Ramos (cell line): ENCODE results near the gene ATP11A.

Experiments
- in situ Hi-C: fragments of 300-500 bp; cut with MboI; formaldehyde crosslinking; loops from one replicate; pipeline ENCODE4 v1.14.3; 2022; ENCODE audit warnings: low sequenced_read_pairs; ENCODE audit not compliant: unreplicated experiment

Gene ATP11A

GRCh38 chr13:112844879-112845278 is 155.0 kb downstream of the ATP11A start:
- in situ Hi-C loops = no loop called here

- in situ Hi-C loops = no loop called here
Observed at GRCh38 chr13:112845511-112846144, 155.8 kb downstream of the ATP11A start.

GRCh38 chr13:112846411-112847115 is 156.7 kb downstream of the ATP11A start:
- in situ Hi-C loops = no loop called here

DNA sequence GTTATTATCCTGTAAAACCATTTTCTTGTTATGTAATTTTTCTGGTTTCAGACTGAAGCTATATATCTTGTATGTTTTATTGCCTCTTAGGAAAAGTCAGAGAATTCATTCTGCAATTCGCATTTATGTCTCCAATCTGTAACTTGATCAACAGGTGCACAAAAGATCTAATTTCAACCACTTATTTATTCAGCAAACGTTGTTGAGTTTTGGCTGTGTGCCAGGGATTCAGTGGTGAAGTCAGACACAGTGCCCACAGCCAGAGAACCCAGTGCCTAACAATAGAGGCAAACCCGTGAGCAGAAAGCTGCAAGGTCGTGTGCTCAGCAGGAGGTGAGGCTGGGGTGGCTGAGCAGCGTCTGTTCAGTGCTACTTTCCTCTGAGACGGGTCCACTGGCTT is 159.7 kb downstream of the ATP11A start:
- in situ Hi-C loops = no loop called here

DNA sequence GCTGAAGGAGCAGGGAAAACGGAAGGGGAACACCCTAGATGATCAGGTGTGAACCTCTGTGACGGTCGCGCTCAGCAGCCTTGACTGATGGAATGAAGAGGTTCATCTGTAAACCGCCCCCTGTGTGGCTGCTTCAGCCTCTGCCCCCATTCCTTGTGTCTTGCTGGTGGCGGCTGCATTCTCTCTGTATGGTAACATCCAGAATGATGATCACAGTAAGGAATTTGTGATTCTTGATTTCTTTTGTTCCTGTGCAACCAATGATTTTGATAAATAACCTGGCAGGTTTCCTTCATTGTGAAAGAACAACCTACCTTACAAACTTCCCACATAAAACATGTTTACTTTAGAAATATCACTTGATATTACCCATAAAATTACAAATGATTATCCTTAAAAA is 160.4 kb downstream of the ATP11A start:
- in situ Hi-C loops = loop anchor here (25.0 kb wide), 1 partner anchor 213 kb away; no protein-coding TSS in a partner anchor

DNA sequence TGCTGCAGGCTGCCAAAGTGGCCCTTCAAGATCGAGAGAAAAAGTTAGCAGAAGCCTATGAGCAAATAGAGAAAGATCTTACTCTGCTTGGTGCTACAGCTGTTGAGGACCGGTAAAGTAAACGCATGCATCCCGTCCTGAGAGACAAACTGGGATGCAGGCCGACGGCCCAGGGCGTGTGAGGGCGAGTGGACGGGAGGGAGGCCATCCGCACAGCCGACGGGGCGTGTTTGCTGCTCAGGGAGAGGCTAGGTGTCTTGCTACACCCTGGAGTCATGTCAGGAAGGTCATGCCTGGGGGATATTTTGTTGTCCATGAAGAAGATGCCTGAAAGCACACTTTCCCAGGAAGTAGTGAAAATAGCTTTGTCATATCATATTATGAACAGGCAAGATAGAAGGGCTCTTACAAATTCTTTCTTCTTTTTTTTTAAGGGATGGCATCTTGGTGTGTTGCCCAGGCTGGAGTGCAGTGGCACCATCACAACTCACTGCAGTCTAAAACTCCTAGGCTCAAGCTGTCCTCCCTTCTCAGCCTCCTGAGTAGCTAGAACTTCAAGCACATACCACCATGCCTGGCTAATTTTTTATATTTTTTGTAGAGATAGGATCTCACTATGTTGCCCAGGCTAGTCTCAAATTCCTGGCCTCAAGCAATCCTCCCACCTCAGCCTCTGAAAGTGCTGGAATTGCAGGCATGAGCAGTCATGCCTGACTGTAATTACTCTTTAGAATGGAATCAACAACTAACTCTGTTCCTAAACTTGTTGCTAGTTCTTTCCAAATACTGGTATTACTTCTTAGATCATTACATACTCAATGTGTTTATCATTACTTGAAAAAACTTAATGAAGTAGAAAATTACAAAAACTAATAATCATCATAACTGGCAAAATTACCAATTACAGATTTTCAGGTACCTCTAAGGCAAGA is 161.5 kb downstream of the ATP11A start:
- in situ Hi-C loops = loop anchor here (25.0 kb wide), 1 partner anchor 214 kb away; no protein-coding TSS in a partner anchor

DNA sequence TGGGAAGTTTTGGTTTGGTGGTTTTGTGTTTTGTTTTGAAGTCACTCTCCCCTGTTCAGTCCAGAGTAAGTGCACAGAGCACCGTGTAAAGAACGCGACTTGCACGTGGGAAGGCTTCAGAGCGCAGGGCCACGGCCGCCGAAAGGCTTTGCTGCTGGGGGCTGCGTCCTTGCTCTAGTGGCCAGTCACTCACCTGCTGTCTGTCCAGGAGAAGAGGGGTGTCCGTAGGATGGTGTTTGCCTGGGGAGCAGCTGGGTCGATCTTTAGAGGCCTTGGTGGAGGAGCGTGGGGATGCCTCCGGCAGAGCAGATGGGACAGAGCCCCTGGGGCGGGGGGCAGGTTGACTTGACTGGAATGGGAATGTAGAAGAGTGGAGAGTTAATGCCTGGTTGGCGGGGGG is 162.6 kb downstream of the ATP11A start:
- in situ Hi-C loops = loop anchor here (25.0 kb wide), 1 partner anchor 215 kb away; no protein-coding TSS in a partner anchor

DNA sequence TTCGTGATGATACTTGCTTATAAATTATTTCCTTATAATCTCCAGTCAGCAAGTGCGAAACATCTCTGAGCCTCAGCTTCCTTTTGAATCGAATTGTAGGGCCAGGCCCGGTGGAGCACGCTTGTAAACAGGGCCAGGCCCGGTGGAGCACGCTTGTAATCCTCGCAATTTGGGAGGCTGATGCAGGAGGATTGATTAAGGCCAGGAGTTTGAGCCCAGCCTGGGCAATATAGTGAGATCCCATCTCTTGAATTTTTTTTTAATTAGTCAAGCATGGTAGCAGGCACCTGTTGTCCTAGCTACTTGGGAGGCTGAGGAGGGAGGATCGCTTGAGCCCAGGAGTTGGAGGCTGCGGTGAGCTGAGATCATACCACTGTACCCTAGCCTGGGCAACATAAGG is 163.0 kb downstream of the ATP11A start:
- in situ Hi-C loops = loop anchor here (25.0 kb wide), 1 partner anchor 216 kb away; no protein-coding TSS in a partner anchor

- in situ Hi-C loops = loop anchor here (25.0 kb wide), 1 partner anchor 217 kb away; no protein-coding TSS in a partner anchor
Observed at GRCh38 chr13:112854321-112854720, 164.5 kb downstream of the ATP11A start.

DNA sequence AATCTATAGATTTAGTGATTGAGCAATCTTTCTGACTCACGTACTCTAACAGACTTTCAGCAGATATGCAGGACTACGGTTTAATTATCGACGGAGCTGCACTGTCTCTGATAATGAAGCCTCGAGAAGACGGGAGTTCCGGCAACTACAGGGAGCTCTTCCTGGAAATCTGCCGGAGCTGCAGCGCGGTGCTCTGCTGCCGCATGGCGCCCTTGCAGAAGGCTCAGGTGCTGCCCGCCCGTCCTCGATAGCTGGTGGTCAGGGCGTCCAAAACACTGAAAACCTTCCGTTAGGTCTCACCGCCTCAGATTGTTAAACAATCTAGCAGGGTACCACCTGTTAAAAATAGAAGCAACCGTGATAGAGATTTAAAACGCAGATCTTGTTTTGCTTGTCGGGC is 166.0 kb downstream of the ATP11A start:
- in situ Hi-C loops = loop anchor here (25.0 kb wide), 1 partner anchor 219 kb away; no protein-coding TSS in a partner anchor

DNA sequence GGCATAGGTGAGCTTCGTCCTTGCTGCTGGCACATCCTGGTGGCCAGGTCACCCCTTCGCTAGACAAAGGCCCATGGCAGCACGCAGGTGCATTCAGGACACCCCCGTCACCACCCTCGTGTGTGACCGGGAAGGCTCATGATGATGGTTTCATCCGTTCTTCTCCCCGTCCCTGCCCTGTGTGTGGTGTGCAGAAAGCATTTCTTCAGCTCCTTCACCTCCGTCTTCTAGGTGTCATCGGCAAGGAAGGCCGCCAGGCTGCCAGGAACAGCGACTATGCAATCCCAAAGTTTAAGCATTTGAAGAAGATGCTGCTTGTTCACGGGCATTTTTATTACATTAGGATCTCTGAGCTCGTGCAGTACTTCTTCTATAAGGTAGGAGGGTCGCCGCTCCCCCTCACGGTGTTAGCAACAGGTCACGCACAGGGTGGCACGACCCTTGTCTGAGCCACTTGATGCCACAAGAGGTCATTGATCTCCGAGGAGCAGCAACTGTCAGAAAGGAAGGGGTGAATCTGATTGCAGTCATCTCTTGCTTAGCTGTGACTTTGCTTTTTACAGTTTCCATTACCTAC is 168.2 kb downstream of the ATP11A start:
- in situ Hi-C loops = loop anchor here (25.0 kb wide), 1 partner anchor 221 kb away; no protein-coding TSS in a partner anchor

GRCh38 chr13:112859128-112859816 is 169.4 kb downstream of the ATP11A start:
- in situ Hi-C loops = loop anchor here (25.0 kb wide), 1 partner anchor 222 kb away; no protein-coding TSS in a partner anchor

GRCh38 chr13:112859817-112860190 is 170.0 kb downstream of the ATP11A start:
- in situ Hi-C loops = loop anchor here (25.0 kb wide), 1 partner anchor 223 kb away; no protein-coding TSS in a partner anchor

- in situ Hi-C loops = loop anchor here (25.0 kb wide), 1 partner anchor 225 kb away; no protein-coding TSS in a partner anchor
Observed at GRCh38 chr13:112861876-112862615, 172.2 kb downstream of the ATP11A start.

DNA sequence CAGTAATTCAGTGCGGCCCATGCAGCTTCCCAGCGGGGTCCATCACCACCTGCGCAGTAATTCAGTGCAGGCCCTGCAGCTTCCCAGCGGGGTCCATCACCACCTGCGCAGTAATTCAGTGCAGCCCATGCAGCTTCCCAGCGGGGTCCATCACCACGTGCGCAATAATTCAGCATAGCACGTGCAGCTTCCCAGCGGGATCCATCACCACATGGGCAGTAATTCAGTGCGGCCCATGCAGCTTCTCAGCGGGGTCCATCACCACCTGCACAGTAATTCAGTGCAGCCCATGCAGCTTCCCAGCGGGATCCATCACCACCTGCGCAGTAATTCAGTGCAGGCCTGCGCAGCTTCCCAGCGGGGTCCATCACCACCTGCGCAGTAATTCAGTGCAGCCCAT is 173.5 kb downstream of the ATP11A start:
- in situ Hi-C loops = loop anchor here (25.0 kb wide), 1 partner anchor 226 kb away; no protein-coding TSS in a partner anchor

DNA sequence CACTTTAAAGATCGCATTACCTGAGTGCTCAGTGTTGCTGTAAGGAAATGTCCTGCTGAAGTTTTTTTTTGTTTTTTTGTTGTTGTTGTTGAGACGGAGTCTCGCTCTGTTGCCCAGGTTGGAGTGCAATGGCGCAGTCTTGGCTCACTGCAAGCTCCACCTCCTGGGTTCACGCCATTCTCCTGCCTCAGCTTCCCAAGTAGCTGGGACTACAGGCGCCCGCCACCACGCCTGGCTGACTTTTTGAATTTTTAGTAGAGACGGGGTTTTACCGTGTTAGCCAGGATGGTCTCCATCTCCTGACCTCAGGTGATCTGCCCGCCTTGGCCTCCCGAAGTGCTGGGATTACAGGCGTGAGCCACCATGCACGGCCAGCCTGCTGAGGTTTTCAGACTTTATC is 175.6 kb downstream of the ATP11A start:
- in situ Hi-C loops = loop anchor here (25.0 kb wide), 1 partner anchor 228 kb away; no protein-coding TSS in a partner anchor

- in situ Hi-C loops = loop anchor here (25.0 kb wide), 1 partner anchor 230 kb away; no protein-coding TSS in a partner anchor
Observed at GRCh38 chr13:112867301-112867711, 177.5 kb downstream of the ATP11A start.

- in situ Hi-C loops = loop anchor here (25.0 kb wide), 1 partner anchor 231 kb away; no protein-coding TSS in a partner anchor
Observed at GRCh38 chr13:112868308-112868707, 178.5 kb downstream of the ATP11A start.
